Panc1 (cell line): Measurements from ENCODE around the gene IRX4. TPM values are rescaled to one million over a fixed set of nuclear protein-coding genes. Genes with fewer than 3 reads are reported as not detected.

Source experiments
- ATAC-seq: fragments of 200-7000 bp; cut with Tn5 transposase; 2 replicates; pipeline ENCODE4 v1.9.1; 2020; ENCODE audit warnings: mild to moderate bottlenecking, moderate library complexity
- BruUV-seq: library from RNA; stranded (reverse); fragments of 400-500 nt; replicated peaks from 2 replicates; lab custom pipeline; 2021; lab: Mats Ljungman, UMichigan
- CTCF ChIA-PET: fragments of 300-600 bp; sonication (Branson Sonifier 250); formaldehyde crosslinking; loops from one replicate; lab custom pipeline; 2022; ENCODE audit warnings: antibody characterized with exemption; lab: Charles Lee
- POLR2A ChIA-PET: fragments of 300-600 bp; sonication (Branson Sonifier 250); formaldehyde crosslinking; loops from one replicate; lab custom pipeline; 2022; ENCODE audit warnings: antibody characterized with exemption; lab: Charles Lee
- DNase-seq: peaks from one replicate; pipeline ENCODE4 v3.0.0-alpha.2; 2010; ENCODE audit warnings: low read depth, low spot score
- H3K27ac ChIP-seq: 2 replicates; pipeline ENCODE4 v1.5.1; 2011; ENCODE audit warnings: mild to moderate bottlenecking, low read length, inconsistent platforms
- H3K27me3 ChIP-seq: fragments of 200-500 bp; sonication (Bioruptor generic); 2 replicates; pipeline ENCODE4 v1.6.0; 2014; ENCODE audit warnings: low read length, inconsistent platforms; ENCODE audit not compliant: control insufficient read depth, insufficient read depth
- H3K36me3 ChIP-seq: fragments of 200-500 bp; sonication (Bioruptor generic); 2 replicates; pipeline ENCODE4 v1.5.1; 2014; ENCODE audit warnings: inconsistent platforms, mild to moderate bottlenecking, low read length, moderate library complexity; ENCODE audit not compliant: control insufficient read depth, insufficient read depth
- H3K4me1 ChIP-seq: 2 replicates; pipeline ENCODE4 v1.5.1; 2011; ENCODE audit warnings: inconsistent platforms, mild to moderate bottlenecking, low read length, moderate library complexity; ENCODE audit not compliant: control insufficient read depth, insufficient read depth
- H3K4me3 ChIP-seq, 2 experiments: 2 replicates each; pipeline ENCODE4 v1.5.1; 2011 to 2012; ENCODE audit warnings: low read depth in 2 of 2, low read length in 2 of 2, mild to moderate bottlenecking in 2 of 2, inconsistent platforms in 1 of 2, moderate library complexity in 1 of 2
- H3K9me3 ChIP-seq: fragments of 200-500 bp; sonication (Bioruptor generic); 2 replicates; pipeline ENCODE4 v1.5.1; 2014; ENCODE audit warnings: low read depth, mild to moderate bottlenecking, inconsistent platforms, low read length, moderate library complexity; ENCODE audit not compliant: control insufficient read depth, insufficient read depth
- CTCF ChIP-seq: fragments of 450-650 bp; IDR thresholded peaks from 2 replicates; pipeline ENCODE4 v1.5.1; 2017; ENCODE audit warnings: mild to moderate bottlenecking
- POLR2AphosphoS5 ChIP-seq: IDR thresholded peaks from 2 replicates; pipeline ENCODE4 v1.6.1; 2012; ENCODE audit warnings: mild to moderate bottlenecking, low read depth, low read length, moderate library complexity
- REST ChIP-seq, 2 experiments: IDR thresholded peaks; 2 replicates each; pipeline ENCODE4 v1.6.1; 2011 to 2012; ENCODE audit warnings: low read depth in 2 of 2, control low read depth in 1 of 2, low read length in 1 of 2, mild to moderate bottlenecking in 1 of 2, moderate library complexity in 1 of 2; ENCODE audit not compliant: insufficient read depth in 1 of 2
- SIN3A ChIP-seq: IDR thresholded peaks from 2 replicates; pipeline ENCODE4 v1.6.1; 2012; ENCODE audit warnings: low read depth, mild to moderate bottlenecking, low read length, moderate library complexity, borderline replicate concordance; ENCODE audit not compliant: insufficient read depth
- TCF7L2 ChIP-seq: IDR thresholded peaks from 2 replicates; pipeline ENCODE4 v1.6.1; 2011; ENCODE audit warnings: mild to moderate bottlenecking, low read depth, low read length, inconsistent platforms
- in situ Hi-C: cut with HindIII; loops from 2 replicates; pipeline ENCODE4 v1.10.0; 2016; ENCODE audit warnings: low sequenced_read_pairs, low pct_unique_long_range_greater_than_20kb
- intact Hi-C: fragments of 100-400 bp; cut with micrococcal nuclease; formaldehyde crosslinking; loops from one replicate; pipeline ENCODE4 v1.10.0; 2022; ENCODE audit not compliant: unreplicated experiment
- total RNA-seq: library from RNA; stranded (reverse); gene quantifications from one replicate; pipeline ENCODE4 v1.2.1, GENCODE V29; 2021; ENCODE audit not compliant: unreplicated experiment

The IRX4 gene
- total RNA-seq, 1 experiment from 2014 or later: 0.18 TPM

GRCh38 chr5:1875843-1876659 is 6.7 kb downstream of the IRX4 start:
- CTCF ChIA-PET: no interaction called here
- in situ Hi-C loops (no loop called here), intact Hi-C loops (no loop called here)
- H3K36me3 ChIP-seq: no peaks in the 10 kb centered on the region
- no TSS peak for BruUV-seq
- POLR2A ChIA-PET: no interaction called here
- ATAC-seq (no peak), DNase-seq (no peak)
- TF ChIP-seq CTCF (no peak), REST (IDR thresholded peaks at IDR 0.05; ENCODE audit: insufficient read depth in 1 of 2, low read depth in 2 of 2, low read length in 1 of 2) (no peak), POLR2AphosphoS5 (no peak), SIN3A (no peak), TCF7L2 (no peak)
- no peaks in the 10 kb centered on the region for H3K4me1 ChIP-seq
- no peak overlapping the region for H3K27ac ChIP-seq
- H3K27me3 ChIP-seq: peaks cover 2% of the 10 kb centered on the region; the same call in 1 of the 2 replicates
- H3K4me3 ChIP-seq: no peak overlapping the region
- no peaks in the 10 kb centered on the region for H3K9me3 ChIP-seq

GRCh38 chr5:1875281-1875842 is 7.4 kb downstream of the IRX4 start:
- no peak overlapping the region for H3K27ac ChIP-seq
- DNase-seq: no peak
- H3K9me3 ChIP-seq: no peaks in the 10 kb centered on the region
- ChIA-PET CTCF (no interaction called here), POLR2A (no interaction called here)
- no peak for TF ChIP-seq CTCF
- no peak for TF ChIP-seq TCF7L2
- no peak for TF ChIP-seq REST (IDR thresholded peaks at IDR 0.05; ENCODE audit: insufficient read depth in 1 of 2, low read depth in 2 of 2, low read length in 1 of 2)
- TF ChIP-seq POLR2AphosphoS5: no peak
- no peak for TF ChIP-seq SIN3A
- BruUV-seq: no TSS peak
- ATAC-seq: no peak
- no peaks in the 10 kb centered on the region for H3K36me3 ChIP-seq
- H3K4me3 ChIP-seq: no peak overlapping the region
- in situ Hi-C loops (no loop called here), intact Hi-C loops (no loop called here)
- no peaks in the 10 kb centered on the region for H3K4me1 ChIP-seq
- H3K27me3 ChIP-seq: peaks cover 2% of the 10 kb centered on the region; the same call in 1 of the 2 replicates
